ENCODE results near the gene FBLN1. TPM values are rescaled to one million over a fixed set of nuclear protein-coding genes. Genes with fewer than 3 reads are reported as not detected.
A peak's percentile ranks its signal among the peaks of the same experiment; 100 is the strongest.

The FBLN1 gene
- total RNA-seq, 2 donors from 2014 or later: 92.8 to 354 TPM

DNA sequence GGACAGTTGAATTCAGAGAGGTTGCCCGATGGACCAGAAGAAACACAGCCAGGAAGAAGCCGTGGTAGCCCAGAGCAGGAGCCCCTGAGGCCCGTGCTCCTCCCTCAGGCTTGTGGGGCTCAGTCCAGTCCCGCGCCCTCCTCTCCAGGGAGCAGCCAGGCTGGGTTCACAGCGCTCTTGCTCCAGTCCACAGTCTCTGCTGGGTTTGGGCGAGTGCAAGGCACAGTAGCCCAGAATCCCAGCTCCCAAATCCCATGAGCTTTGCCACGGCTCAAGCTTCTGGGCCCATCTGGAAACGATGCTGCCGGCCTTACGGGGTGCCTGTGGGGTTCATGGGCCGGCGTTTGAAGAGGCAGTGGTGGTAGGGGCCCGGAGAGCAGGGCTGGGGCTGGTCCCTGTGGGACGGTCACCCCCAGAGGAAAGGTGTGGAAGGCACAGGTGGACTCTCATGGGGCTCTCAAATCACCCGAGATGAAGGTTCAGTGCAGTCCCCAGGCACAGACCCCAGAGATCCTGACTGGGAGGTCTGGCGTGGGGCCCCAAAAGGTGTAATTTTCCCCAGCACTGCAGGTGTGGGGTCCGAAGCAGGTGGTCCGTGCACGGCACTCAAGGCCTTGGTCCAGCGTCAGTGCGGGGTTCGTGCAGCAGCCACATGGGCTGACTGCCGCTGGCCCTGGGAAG lies 138.4 kb downstream of the FBLN1 start:
- DNase-seq (ENCODE audit: low spot score): no peak
- H3K36me3 ChIP-seq: no peaks in the 10 kb centered on the region

DNA sequence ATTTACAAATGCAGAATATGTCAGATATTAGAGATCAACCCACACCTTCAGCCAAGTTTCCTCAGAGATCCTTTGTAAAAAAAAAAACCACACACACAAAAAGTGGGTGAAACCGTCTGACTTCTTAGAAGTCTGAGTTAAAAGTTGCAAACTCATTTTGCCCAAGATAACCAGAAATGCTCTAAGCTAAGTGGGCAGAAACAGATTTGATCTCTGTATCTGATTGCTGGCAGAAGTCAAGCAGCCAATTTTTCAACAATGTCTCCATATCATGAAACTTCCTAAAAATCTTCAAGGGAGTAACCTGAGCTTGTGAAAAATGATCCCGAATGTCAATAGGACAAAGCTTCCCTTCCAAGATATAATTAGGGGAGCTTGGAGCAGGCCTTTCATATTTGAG lies 140.3 kb downstream of the FBLN1 start:
- TF ChIP-seq, protein P1, sequence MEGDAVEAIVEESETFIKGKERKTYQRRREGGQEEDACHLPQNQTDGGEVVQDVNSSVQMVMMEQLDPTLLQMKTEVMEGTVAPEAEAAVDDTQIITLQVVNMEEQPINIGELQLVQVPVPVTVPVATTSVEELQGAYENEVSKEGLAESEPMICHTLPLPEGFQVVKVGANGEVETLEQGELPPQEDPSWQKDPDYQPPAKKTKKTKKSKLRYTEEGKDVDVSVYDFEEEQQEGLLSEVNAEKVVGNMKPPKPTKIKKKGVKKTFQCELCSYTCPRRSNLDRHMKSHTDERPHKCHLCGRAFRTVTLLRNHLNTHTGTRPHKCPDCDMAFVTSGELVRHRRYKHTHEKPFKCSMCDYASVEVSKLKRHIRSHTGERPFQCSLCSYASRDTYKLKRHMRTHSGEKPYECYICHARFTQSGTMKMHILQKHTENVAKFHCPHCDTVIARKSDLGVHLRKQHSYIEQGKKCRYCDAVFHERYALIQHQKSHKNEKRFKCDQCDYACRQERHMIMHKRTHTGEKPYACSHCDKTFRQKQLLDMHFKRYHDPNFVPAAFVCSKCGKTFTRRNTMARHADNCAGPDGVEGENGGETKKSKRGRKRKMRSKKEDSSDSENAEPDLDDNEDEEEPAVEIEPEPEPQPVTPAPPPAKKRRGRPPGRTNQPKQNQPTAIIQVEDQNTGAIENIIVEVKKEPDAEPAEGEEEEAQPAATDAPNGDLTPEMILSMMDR (IDR thresholded peaks at IDR 0.05): no peak
- Histone ChIP-seq H3K4me1 (peaks cover 0 to 8% of the 10 kb centered on the region in 2 donors), H3K27ac (no peak overlapping the region), H3K36me3 (no peaks in the 10 kb centered on the region), H3K9me3 (no peaks in the 10 kb centered on the region), H3K27me3 (no peaks in the 10 kb centered on the region), H3K4me3 (no peak overlapping the region)
- no peak for DNase-seq (ENCODE audit: low spot score)

More for the DNA sequence above, 138.4 kb downstream of the FBLN1 start:
- H3K9me3 ChIP-seq: no peaks in the 10 kb centered on the region
- H3K27me3 ChIP-seq: no peaks in the 10 kb centered on the region
- TF ChIP-seq, protein P1 (IDR thresholded peaks at IDR 0.05): no peak
- H3K27ac ChIP-seq: no peak overlapping the region
- no peak overlapping the region for H3K4me3 ChIP-seq
- H3K4me1 ChIP-seq: peaks cover 0 to 8% of the 10 kb centered on the region in 2 donors

DNA sequence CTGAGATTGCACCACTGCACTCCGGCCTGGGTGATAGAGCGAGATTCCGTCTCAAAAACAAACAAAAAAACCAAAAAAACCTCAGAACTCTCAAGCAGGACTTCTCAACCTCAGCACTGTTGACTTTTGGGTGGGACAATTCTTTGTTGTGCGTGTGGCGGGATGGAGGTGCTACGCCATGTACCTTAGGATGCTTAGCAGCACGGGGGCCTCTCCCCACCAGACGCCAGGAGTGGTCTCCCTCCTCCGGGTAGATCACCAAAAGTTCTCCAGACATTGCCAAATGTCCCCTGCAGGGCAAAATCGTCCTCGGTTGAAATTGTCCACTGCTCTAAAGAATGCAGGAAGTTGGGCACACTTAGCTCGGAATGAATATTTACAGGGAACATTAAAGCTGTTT lies 142.0 kb downstream of the FBLN1 start:
- Histone ChIP-seq H3K27me3 (no peaks in the 10 kb centered on the region), H3K27ac (no peak overlapping the region), H3K9me3 (no peaks in the 10 kb centered on the region), H3K4me1 (peaks cover 0 to 8% of the 10 kb centered on the region in 2 donors), H3K36me3 (no peaks in the 10 kb centered on the region), H3K4me3 (no peak overlapping the region)
- DNase-seq (ENCODE audit: low spot score): no peak
- TF ChIP-seq, protein P1 (IDR thresholded peaks at IDR 0.05): no peak

DNA sequence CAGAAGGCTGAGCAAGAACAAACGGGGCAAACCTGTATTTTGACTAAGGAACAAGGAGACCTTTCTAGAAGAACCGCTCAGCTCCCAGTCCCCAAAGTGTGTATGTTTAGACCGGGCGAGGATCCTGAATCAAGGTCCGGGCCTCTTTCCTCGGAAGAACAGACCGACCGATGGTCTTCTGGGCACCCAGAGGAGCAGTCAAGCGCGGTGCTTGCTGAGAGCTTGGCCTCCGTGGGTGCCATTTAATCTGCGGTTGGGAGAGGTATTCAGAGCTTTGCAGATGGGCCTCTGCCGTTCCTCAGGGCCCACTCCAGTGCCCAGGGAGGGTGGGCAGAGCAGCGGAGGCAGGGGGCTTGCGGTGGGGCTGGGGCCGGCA lies 142.5 kb downstream of the FBLN1 start:
- H3K36me3 ChIP-seq: no peaks in the 10 kb centered on the region
- TF ChIP-seq, protein P1 (IDR thresholded peaks at IDR 0.05): no peak
- no peak overlapping the region for H3K4me3 ChIP-seq
- H3K27me3 ChIP-seq: no peaks in the 10 kb centered on the region
- no peaks in the 10 kb centered on the region for H3K9me3 ChIP-seq
- peak; percentile 50 for DNase-seq (ENCODE audit: low spot score)
- H3K27ac ChIP-seq: no peak overlapping the region
- H3K4me1 ChIP-seq: peaks cover 0 to 8% of the 10 kb centered on the region in 2 donors

DNA sequence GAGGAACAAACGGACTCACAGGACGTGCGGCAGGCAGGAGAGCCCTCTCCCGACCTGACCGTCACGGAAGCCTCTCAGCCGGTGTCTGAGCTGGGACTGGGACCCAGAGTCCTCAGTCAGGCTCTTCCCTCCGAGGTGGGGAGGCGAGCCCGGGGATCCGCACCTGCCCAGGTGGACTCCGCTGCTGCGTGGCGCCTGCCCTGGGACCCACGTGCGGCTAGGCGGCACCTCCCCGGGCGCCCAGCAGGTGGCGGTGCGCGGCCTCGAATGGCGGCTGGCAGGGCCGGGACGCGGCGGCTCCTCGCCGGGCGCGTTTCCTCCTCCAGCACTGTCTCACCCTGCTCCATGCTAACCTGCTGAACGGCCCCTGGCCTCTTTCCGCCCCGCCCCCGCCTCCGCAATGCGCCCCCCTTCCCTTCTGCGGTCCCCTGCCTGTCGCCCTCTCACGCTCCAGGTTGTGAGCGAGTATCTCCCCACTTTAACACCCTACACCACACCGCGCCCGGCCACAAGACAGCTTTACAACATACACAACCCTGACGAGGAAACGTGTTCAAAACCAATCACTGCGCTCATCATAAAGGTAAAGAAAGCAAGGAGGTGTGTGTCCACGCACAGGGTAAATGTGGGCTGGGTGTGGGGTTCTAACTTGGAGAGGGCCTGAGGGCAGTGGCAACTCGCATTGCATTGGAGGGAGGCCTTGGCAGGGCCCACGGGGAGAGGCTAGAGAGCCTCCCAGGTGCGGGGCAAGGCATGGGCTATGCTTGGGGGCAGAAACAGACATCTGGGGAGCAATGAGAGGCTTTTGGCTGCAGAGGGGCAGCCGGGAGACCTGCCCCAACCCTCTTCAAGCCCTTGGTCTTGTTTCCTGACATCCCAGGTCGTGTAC lies 143.1 kb downstream of the FBLN1 start:
- Histone ChIP-seq H3K36me3 (no peaks in the 10 kb centered on the region), H3K27ac (no peak overlapping the region), H3K9me3 (no peaks in the 10 kb centered on the region), H3K4me3 (no peak overlapping the region), H3K27me3 (no peaks in the 10 kb centered on the region), H3K4me1 (peaks cover 0 to 8% of the 10 kb centered on the region in 2 donors)
- DNase-seq (ENCODE audit: low spot score): peak; percentile 63
- TF ChIP-seq, protein P1 (IDR thresholded peaks at IDR 0.05): peak; percentile 90 to 98

Measured in right atrium auricular region (tissue), 2 donors.